SK-N-SH (cell line): ENCODE data around the gene SCAF1. TPM values are rescaled to one million over a fixed set of nuclear protein-coding genes. Genes with fewer than 3 reads are reported as not detected.

Experiments used
- CTCF ChIA-PET: fragments of 300-600, 350-600 bp; formaldehyde crosslinking; extraction: SDS; loops from one replicate; lab custom pipeline; 2021; lab: Yijun Ruan, JAX
- POLR2A ChIA-PET: fragments of 350-600 bp; sonication (Branson Sonifier 250); formaldehyde crosslinking; extraction: SDS; loops from one replicate; lab custom pipeline; 2020; ENCODE audit warnings: antibody characterized with exemption, inconsistent platforms; lab: Yijun Ruan, JAX
- DNase-seq: peaks from one replicate; pipeline ENCODE4 v3.0.0; 2012
- H2AFZ ChIP-seq: fragments of 200-600 bp; sonication (generic); 2 replicates; pipeline ENCODE4 v1.8.1; 2016; ENCODE audit warnings: antibody characterized with exemption, mild to moderate bottlenecking, low read depth
- H3F3A ChIP-seq: fragments of 200-600 bp; sonication (generic); replicated peaks from 2 replicates; pipeline ENCODE3; 2016; ENCODE audit warnings: antibody characterized with exemption, mild to moderate bottlenecking; ENCODE audit not compliant: insufficient read depth
- H3K27ac ChIP-seq, 2 experiments: fragments of 200-500 bp in 1 of 2; fragments of 200-600 bp in 1 of 2; sonication (Bioruptor generic) in 1 of 2; sonication (generic), shearing (Covaris generic) in 1 of 2; 2 replicates each; pipeline versions ENCODE4 v1.5.1 to v1.6.1; 2014 to 2016; ENCODE audit warnings: low read depth in 2 of 2, inconsistent platforms in 1 of 2, low read length in 1 of 2, mild to moderate bottlenecking in 1 of 2, mixed read lengths in 1 of 2
- H3K27me3 ChIP-seq: fragments of 200-600 bp; sonication (generic), shearing (Covaris generic); 2 replicates; pipeline ENCODE4 v1.6.1; 2016; ENCODE audit warnings: mixed run types; ENCODE audit not compliant: insufficient read depth
- H3K36me3 ChIP-seq, 2 experiments: fragments of 200-500 bp in 1 of 2; fragments of 200-600 bp in 1 of 2; sonication (Bioruptor generic) in 1 of 2; sonication (generic) in 1 of 2; replicated peaks in 1 of 2; 2 replicates each; pipeline versions ENCODE3 to v1.5.1; 2014 to 2016; ENCODE audit warnings: low read length in 1 of 2, mild to moderate bottlenecking in 1 of 2; ENCODE audit not compliant: insufficient read depth in 2 of 2, control insufficient read depth in 1 of 2
- H3K4me1 ChIP-seq, 2 experiments: fragments of 200-500 bp in 1 of 2; fragments of 200-600 bp in 1 of 2; sonication (Bioruptor generic) in 1 of 2; sonication (generic), shearing (Covaris generic) in 1 of 2; 2 replicates each; pipeline versions ENCODE4 v1.5.1 to v1.6.1; 2014 to 2016; ENCODE audit warnings: low read depth in 1 of 2, low read length in 1 of 2, mixed run types in 1 of 2; ENCODE audit not compliant: insufficient read depth in 2 of 2, control insufficient read depth in 1 of 2
- H3K4me2 ChIP-seq: fragments of 200-600 bp; sonication (generic), shearing (Covaris generic); 2 replicates; pipeline ENCODE4 v1.6.1; 2017; ENCODE audit warnings: mixed run types
- H3K4me3 ChIP-seq, 2 experiments: fragments of 200-500 bp in 1 of 2; fragments of 200-600 bp in 1 of 2; sonication (Bioruptor generic) in 1 of 2; sonication (generic), shearing (Covaris generic) in 1 of 2; 2 replicates each; pipeline versions ENCODE4 v1.5.1 to v1.8.1; 2014 to 2016; ENCODE audit warnings: low read depth in 2 of 2, inconsistent platforms in 1 of 2, low read length in 1 of 2, mild to moderate bottlenecking in 1 of 2, mixed read lengths in 1 of 2, moderate library complexity in 1 of 2
- H3K79me2 ChIP-seq: fragments of 200-600 bp; sonication (generic); 2 replicates; pipeline ENCODE4 v1.8.1; 2017; ENCODE audit warnings: mild to moderate bottlenecking; ENCODE audit not compliant: insufficient read depth
- H3K9ac ChIP-seq: fragments of 200-600 bp; sonication (generic); 2 replicates; pipeline ENCODE4 v1.6.1; 2017; ENCODE audit warnings: mixed run types
- H3K9me2 ChIP-seq: fragments of 200-600 bp; sonication (generic); 2 replicates; pipeline ENCODE4 v1.6.1; 2017; ENCODE audit warnings: mixed run types
- H3K9me3 ChIP-seq: fragments of 200-600 bp; sonication (generic); 2 replicates; pipeline ENCODE4 v1.6.1; 2017; ENCODE audit warnings: mixed run types, mild to moderate bottlenecking, moderate library complexity
- H4K20me1 ChIP-seq: fragments of 200-600 bp; sonication (generic); 2 replicates; pipeline ENCODE4 v1.6.1; 2017; ENCODE audit warnings: mild to moderate bottlenecking, mixed run types; ENCODE audit not compliant: insufficient read depth
- CTCF ChIP-seq: fragments of 200-600 bp; sonication (generic); IDR thresholded peaks from 2 replicates; pipeline ENCODE4 v1.6.1; 2017; ENCODE audit warnings: antibody characterized with exemption, mild to moderate bottlenecking, moderate library complexity
- EZH2phosphoT487 ChIP-seq: fragments of 200-600 bp; sonication (generic); IDR thresholded peaks from 2 replicates; pipeline ENCODE4 v1.6.1; 2017; ENCODE audit warnings: low read depth, mixed run types, mild to moderate bottlenecking, antibody characterized with exemption, moderate library complexity, borderline replicate concordance
- FOSL2 ChIP-seq: IDR thresholded peaks from 2 replicates; pipeline ENCODE4 v1.4.0; 2012; ENCODE audit warnings: low read depth, mild to moderate bottlenecking, moderate library complexity, borderline replicate concordance
- FOXM1 ChIP-seq: IDR thresholded peaks from 2 replicates; pipeline ENCODE4 v1.4.0; 2012; ENCODE audit warnings: low read depth, mild to moderate bottlenecking
- GABPA ChIP-seq: IDR thresholded peaks from 2 replicates; pipeline ENCODE4 v1.4.0; 2012; ENCODE audit warnings: low read depth, mild to moderate bottlenecking
- JUND ChIP-seq: IDR thresholded peaks from 2 replicates; pipeline ENCODE4 v1.4.0; 2012
- MAX ChIP-seq: IDR thresholded peaks from 2 replicates; pipeline ENCODE4 v1.4.0; 2012; ENCODE audit warnings: low read depth
- MEF2A ChIP-seq: IDR thresholded peaks from 2 replicates; pipeline ENCODE4 v1.4.0; 2012; ENCODE audit warnings: low read depth, borderline replicate concordance
- MXI1 ChIP-seq: IDR thresholded peaks from 2 replicates; pipeline ENCODE4 v1.6.1; 2012; ENCODE audit warnings: mild to moderate bottlenecking, low read depth, low read length, improper control_type of control experiment
- NRF1 ChIP-seq: IDR thresholded peaks from 2 replicates; pipeline ENCODE4 v1.6.1; 2012; ENCODE audit warnings: low read depth, mild to moderate bottlenecking, low read length
- PBX3 ChIP-seq: IDR thresholded peaks from 2 replicates; pipeline ENCODE4; 2012
- POLR2AphosphoS5 ChIP-seq: IDR thresholded peaks from 2 replicates; pipeline ENCODE4 v1.6.1; 2012; ENCODE audit warnings: low read depth, low read length
- RCOR1 ChIP-seq: fragments of 150-350 bp; IDR thresholded peaks from 2 replicates; pipeline ENCODE4 v1.6.1; 2017; ENCODE audit warnings: antibody characterized with exemption, low read length
- REST ChIP-seq: IDR thresholded peaks from 2 replicates; pipeline ENCODE4 v1.6.1; 2012; ENCODE audit warnings: mild to moderate bottlenecking, low read depth, low read length, moderate library complexity
- SIN3A ChIP-seq: IDR thresholded peaks from 2 replicates; pipeline ENCODE4 v1.6.1; 2012; ENCODE audit warnings: low read depth, mild to moderate bottlenecking, low read length, moderate library complexity, borderline replicate concordance
- SMC3 ChIP-seq: IDR thresholded peaks from 2 replicates; pipeline ENCODE4 v1.6.1; 2012; ENCODE audit warnings: low read depth, low read length, improper control_type of control experiment
- TAF1 ChIP-seq: IDR thresholded peaks from 2 replicates; pipeline ENCODE4 v1.6.1; 2012; ENCODE audit warnings: low read depth, mild to moderate bottlenecking, low read length, moderate library complexity, borderline replicate concordance
- YY1 ChIP-seq: IDR thresholded peaks from 2 replicates; pipeline ENCODE4 v1.4.0; 2012; ENCODE audit warnings: low read depth, mild to moderate bottlenecking
- WGBS: methylation state at CpG from one replicate; pipeline ENCODE4 v1.1.6; 2017; ENCODE audit warnings: low lambda C conversion rate; 5-methylcytosine and 5-hydroxymethylcytosine counted together
- polyA plus RNA-seq, 3 experiments: library from polyadenylated mRNA; depleted of rRNA; stranded (reverse); fragments of >200 nt; gene quantifications; 2 replicates each; pipeline ENCODE4 v1.2.3, GENCODE V29; 2012

The SCAF1 gene
- polyA plus RNA-seq, 1 of the 3 experiments (the other 2 are of a cell fraction), result 9.5 TPM

- TF ChIP-seq EZH2phosphoT487 (no peak), JUND (no peak), TAF1 (peak; percentile 51), FOSL2 (no peak), RCOR1 (peak; percentile 50), GABPA (peak; percentile 20; the same call in 1 of the 2 replicates), MXI1 (peak; percentile 64), YY1 (no peak), FOXM1 (no peak), SIN3A (peak; percentile 91), SMC3 (no peak), MEF2A (no peak), MAX (no peak; the same call in 1 of the 2 replicates)
Measured at GRCh38 chr19:49665351-49666119, 23.5 kb downstream of the SCAF1 start, which contains the start of the genes BCL2L12 and IRF3 (continued).

GRCh38 chr19:49666120-49666444, 24.1 kb downstream of the SCAF1 start:
- peak overlapping the region; percentile 90 for H3K9ac ChIP-seq
- ChIA-PET POLR2A (interaction anchor here (2.2 kb wide), 1 partner anchor 10 kb away, joined by 15 read pairs; the partner anchor contains the start of gene PRMT1), CTCF (interaction anchor here (1.0 to 9.4 kb wide), 4 partner anchors 10 to 24 kb away, joined by 3 to 78 read pairs (median 4); partner anchors contain the start of genes ADM5 and PRMT1)
- H3K4me1 ChIP-seq, result peaks cover 9 to 15% of the 10 kb centered on the region in 2 experiments; a peak in 3 of 4 replicates
- H3K9me3 ChIP-seq, result no peaks in the 10 kb centered on the region
- peak overlapping the region; percentile 97 for H3K4me2 ChIP-seq
- peak overlapping the region; percentile 73 to 97 for H3K4me3 ChIP-seq
- H2AFZ ChIP-seq, result 0 out of 2 replicates have a peak overlapping the region, but pooled peaks have one; percentile 52
- peaks cover 18% of the 10 kb centered on the region for H3F3A ChIP-seq
- peaks cover 5 to 16% of the 10 kb centered on the region in 2 experiments for H3K36me3 ChIP-seq
- H3K9me2 ChIP-seq, result no peaks in the 10 kb centered on the region
- peaks cover 30% of the 10 kb centered on the region for H3K79me2 ChIP-seq
- TF ChIP-seq REST, result no peak
- no peak for TF ChIP-seq POLR2AphosphoS5
- no peak for TF ChIP-seq TAF1
- TF ChIP-seq PBX3, result no peak
- no peak for TF ChIP-seq FOXM1
- TF ChIP-seq CTCF, result peak; percentile 22; the same call in 1 of the 2 replicates
- TF ChIP-seq NRF1, result no peak
- no peak for TF ChIP-seq RCOR1
- no peaks in the 10 kb centered on the region for H4K20me1 ChIP-seq
- no peaks in the 10 kb centered on the region for H3K27me3 ChIP-seq
- H3K27ac ChIP-seq, result peak overlapping the region in 1 of 2 experiments; percentile 96; a peak in 1 of 4 replicates
- WGBS, result 2% methylated on average over 9 of the region's 9 CpGs
- no peak for DNase-seq
